Epithelial cell of proximal tubule (primary cell): ENCODE measurements around the gene PROB1. TPM values are rescaled to one million over a fixed set of nuclear protein-coding genes. Genes with fewer than 3 reads are reported as not detected.
"Not testable (repeated sequence)": the region's sequence is repeated elsewhere in the genome, so short reads cannot be mapped to it uniquely, and the experiment has no call there.

ENCODE experiments used
- DNase-seq: peaks from one replicate; pipeline ENCODE4 v3.0.0-alpha.2; 2011; ENCODE audit warnings: low read depth
- H3K4me3 ChIP-seq: 2 replicates; pipeline ENCODE4 v1.5.1; 2011; ENCODE audit warnings: low read depth, mild to moderate bottlenecking, low read length
- CTCF ChIP-seq: conservative IDR thresholded peaks from 2 replicates; pipeline ENCODE4 v1.5.1; 2012; ENCODE audit warnings: low read depth, mild to moderate bottlenecking, low read length
- total RNA-seq: library from RNA; depleted of rRNA; stranded (reverse); fragments of >200 nt; gene quantifications from 2 replicates; pipeline ENCODE4 v1.2.3, GENCODE V29; 2015

PROB1 gene
- total RNA-seq, 1 donor from 2014 or later: 2.7 TPM

- no peak for TF ChIP-seq CTCF
- H3K4me3 ChIP-seq: no peak overlapping the region
- no peak for DNase-seq
Observed at GRCh38 chr5:139354186-139354585, 40.7 kb downstream of the PROB1 start.

- not testable (repeated sequence) for H3K4me3 ChIP-seq, DNase-seq
Observed at GRCh38 chr5:139347863-139348262, 47.0 kb downstream of the PROB1 start.

DNA sequence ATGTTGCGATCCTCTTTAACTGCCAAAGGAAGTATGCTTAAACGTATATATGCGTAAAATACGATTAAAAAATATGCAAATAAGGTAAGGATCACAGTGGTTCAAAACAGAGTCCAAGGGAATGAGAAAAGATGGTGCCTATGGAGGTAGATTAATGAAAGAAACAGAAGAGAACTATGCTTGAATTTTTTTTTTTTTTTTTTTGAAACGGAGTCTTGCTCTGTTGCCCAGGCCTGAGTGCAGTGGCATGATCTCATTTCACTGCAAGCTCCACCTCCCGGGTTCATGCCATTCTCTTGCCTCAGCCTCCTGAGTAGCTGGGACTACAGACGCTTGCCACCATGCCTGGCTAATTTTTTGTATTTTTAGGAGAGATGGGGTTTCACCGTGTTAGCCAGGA lies 49.5 kb downstream of the PROB1 start:
- H3K4me3 ChIP-seq, DNase-seq: not testable (repeated sequence)

DNA sequence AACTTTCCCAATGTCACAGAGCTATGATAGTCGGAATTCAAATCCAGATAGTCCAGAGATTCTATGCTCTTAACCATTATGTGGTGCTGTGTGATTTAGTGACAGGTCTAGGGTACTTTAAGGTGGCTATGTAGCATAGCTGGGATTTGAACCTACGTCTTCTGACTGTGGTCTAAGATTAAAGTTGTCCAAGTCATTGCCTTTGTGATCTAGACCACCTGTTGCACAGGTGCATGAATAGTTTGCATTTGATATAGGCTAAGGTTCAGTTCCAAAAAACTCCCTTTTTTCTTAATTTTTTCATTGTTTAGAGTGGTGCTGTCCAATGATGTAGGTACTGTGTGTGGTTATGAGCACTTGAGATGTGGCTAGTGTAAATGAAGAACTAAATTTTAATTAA lies 50.7 kb downstream of the PROB1 start:
- no peak for DNase-seq
- no peak for TF ChIP-seq CTCF
- H3K4me3 ChIP-seq: no peak overlapping the region

DNA sequence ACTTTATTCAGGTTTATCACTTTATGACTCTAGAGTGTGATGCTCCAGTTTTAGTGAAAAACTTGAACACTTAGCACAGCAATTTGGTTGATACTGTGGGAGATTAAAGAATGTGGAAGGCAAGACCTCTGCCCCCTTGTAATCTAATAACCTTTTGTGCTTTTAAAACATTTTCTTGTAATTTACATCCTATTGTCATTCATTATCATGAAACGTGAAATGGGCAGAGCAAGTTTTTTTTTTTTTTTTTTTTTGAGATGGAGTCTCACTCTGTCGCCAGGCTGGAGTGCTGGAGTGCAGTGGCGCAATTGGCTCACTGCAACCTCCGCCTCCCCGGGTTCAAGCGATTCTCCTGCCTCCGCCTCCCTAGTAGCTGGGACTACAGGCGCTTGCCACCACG lies 51.4 kb downstream of the PROB1 start:
- peak overlapping the region; percentile 86 for H3K4me3 ChIP-seq
- TF ChIP-seq CTCF: no peak
- DNase-seq: no peak

- DNase-seq: no peak
- no peak for TF ChIP-seq CTCF
- peak overlapping the region; percentile 86 for H3K4me3 ChIP-seq
Observed at GRCh38 chr5:139342423-139342723, 52.5 kb downstream of the PROB1 start.

DNA sequence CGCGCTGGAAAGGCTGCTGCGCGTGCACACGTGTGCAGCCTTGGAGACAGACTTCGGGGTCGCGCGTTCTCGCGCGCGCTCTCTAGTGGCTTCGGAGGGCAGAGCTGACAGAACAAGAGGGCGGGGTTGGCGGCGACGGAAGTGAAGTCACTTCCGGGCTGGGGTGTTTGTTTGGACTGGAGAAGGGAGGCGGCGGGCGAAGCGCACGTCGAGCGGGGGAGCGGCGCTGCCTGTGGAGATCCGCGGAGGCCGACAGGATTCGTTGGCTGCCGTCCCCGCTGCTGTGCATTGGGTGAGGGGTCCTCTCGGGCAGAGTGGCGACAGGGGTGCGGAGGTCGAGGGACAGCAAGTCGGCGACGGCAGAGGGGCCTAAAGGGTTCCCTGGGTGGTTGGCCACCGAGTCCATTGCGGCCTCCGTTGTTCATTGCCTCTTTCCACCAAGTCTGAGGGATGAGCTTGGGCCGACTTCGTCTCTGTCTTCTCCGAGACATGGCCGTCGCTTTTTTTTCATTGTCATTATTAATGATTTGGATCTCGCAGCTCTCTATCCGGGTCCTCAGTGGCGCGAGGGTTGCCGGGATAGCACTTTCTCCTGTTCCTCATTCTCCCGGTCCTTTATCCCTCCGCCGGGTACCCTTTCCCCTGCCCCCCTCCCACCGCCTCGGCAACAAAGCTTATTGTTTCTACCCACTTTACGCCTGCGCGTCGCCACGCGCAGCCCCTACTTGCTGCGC lies 53.0 kb downstream of the PROB1 start, which contains the start of gene PAIP2:
Gene PAIP2 (plus strand): TSS at position 166 of the 734 bp plus-strand sequence. CDS start 21,931 bp downstream, outside the sequence.
- peak; percentile 67 for TF ChIP-seq CTCF
- peak within 1 kb of the TSS; percentile 86 for H3K4me3 ChIP-seq
- DNase-seq: peak; percentile 63

DNA sequence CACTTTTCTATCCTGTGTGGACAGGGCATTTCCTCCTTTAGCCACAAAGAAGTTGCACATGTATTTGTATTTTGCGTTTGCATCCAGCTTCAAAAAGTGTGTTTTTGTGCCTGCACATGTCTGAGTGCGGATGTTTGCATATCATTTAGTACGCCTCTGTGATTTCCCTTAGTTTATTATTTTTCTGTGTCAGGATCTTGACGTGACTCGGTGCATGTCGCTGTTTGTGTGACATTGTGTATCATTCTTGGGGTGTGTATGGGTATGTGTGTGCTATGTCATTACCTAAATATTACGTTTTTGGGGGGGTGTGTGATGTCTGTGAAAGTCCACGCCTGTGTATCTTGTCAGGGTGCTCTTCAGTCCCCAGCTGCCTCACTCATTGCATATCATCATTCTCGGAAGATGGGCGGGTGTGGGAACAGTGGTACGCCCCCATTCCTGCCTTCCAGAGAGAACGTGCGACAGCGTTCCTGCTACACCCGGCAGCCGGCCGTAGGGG lies 53.7 kb downstream of the PROB1 start:
- no peak for TF ChIP-seq CTCF
- DNase-seq: no peak
- H3K4me3 ChIP-seq: peak overlapping the region; percentile 86
